Right atrium auricular region (tissue), 2 donors: ENCODE measurements around the gene ATP10A. TPM values are rescaled to one million over a fixed set of nuclear protein-coding genes. Genes with fewer than 3 reads are reported as not detected.

ENCODE experiments used
- DNase-seq: peaks from one replicate; pipeline ENCODE4 v3.0.0-alpha.2; 2019; ENCODE audit warnings: low spot score
- H3K27ac ChIP-seq, 2 donors: fragments of 200-600 bp; sonication (generic); 1 replicate in 1 of 2; 2 replicates in 1 of 2; pipeline ENCODE4 v1.5.1; 2016 to 2019
- H3K27me3 ChIP-seq, 2 donors: fragments of 200-600 bp; sonication (generic); one replicate each; pipeline versions ENCODE4 v1.5.1 to v1.6.0; 2017 to 2019
- H3K36me3 ChIP-seq: fragments of 200-600 bp; sonication (generic); one replicate; pipeline ENCODE4 v1.5.1; 2016
- H3K4me1 ChIP-seq, 2 donors: fragments of 200-600 bp; sonication (generic); one replicate each; pipeline versions ENCODE4 v1.5.1 to v1.6.0; 2017 to 2019
- H3K4me3 ChIP-seq, 2 donors: fragments of 200-600 bp; sonication (generic); 1 replicate in 1 of 2; 2 replicates in 1 of 2; pipeline ENCODE4 v1.5.1; 2017 to 2019; ENCODE audit warnings: mild to moderate bottlenecking in 1 of 2, moderate library complexity in 1 of 2
- H3K9me3 ChIP-seq, 2 donors: fragments of 200-600 bp; sonication (generic); one replicate each; pipeline ENCODE4 v1.5.1; 2019
- CTCF ChIP-seq, 2 donors: fragments of 200-600 bp; sonication (generic); IDR thresholded peaks; one replicate each; pipeline ENCODE4 v1.5.1; 2019; ENCODE audit warnings: antibody characterized with exemption in 2 of 2
- total RNA-seq, 2 donors: library from RNA; depleted of rRNA; stranded (reverse); fragments of >200 nt; gene quantifications; one replicate each; pipeline ENCODE4 v1.1.0, GENCODE V29; 2016

ATP10A gene
- total RNA-seq, 2 donors from 2014 or later = 3.2 to 6.0 TPM

GRCh38 chr15:25784876-25785640 lies 78.1 kb downstream of the ATP10A start:
- H3K4me1 ChIP-seq = peaks cover 0 to 24% of the 10 kb centered on the region in 2 donors
- DNase-seq = peak; percentile 74
- TF ChIP-seq CTCF (IDR thresholded peaks at IDR 0.05) = no peak
- H3K9me3 ChIP-seq = no peaks in the 10 kb centered on the region
- H3K4me3 ChIP-seq = no peak overlapping the region
- H3K27me3 ChIP-seq = no peaks in the 10 kb centered on the region
- H3K27ac ChIP-seq = peak overlapping the region in 1 of 2 donors; percentile 26
- no peaks in the 10 kb centered on the region for H3K36me3 ChIP-seq

- no peaks in the 10 kb centered on the region for H3K27me3 ChIP-seq
- peak in 1 of 2 donors; percentile 16 for TF ChIP-seq CTCF (IDR thresholded peaks at IDR 0.05)
- no peak for DNase-seq
- no peak overlapping the region for H3K4me3 ChIP-seq
- H3K9me3 ChIP-seq = no peaks in the 10 kb centered on the region
- no peak overlapping the region for H3K27ac ChIP-seq
- peaks cover 0 to 15% of the 10 kb centered on the region in 2 donors for H3K4me1 ChIP-seq
- no peaks in the 10 kb centered on the region for H3K36me3 ChIP-seq
Observed at GRCh38 chr15:25783607-25784540, 79.3 kb downstream of the ATP10A start.

GRCh38 chr15:25783134-25783533 lies 80.0 kb downstream of the ATP10A start:
- H3K4me1 ChIP-seq = peaks cover 0 to 9% of the 10 kb centered on the region in 2 donors
- no peak overlapping the region for H3K27ac ChIP-seq
- H3K9me3 ChIP-seq = no peaks in the 10 kb centered on the region
- no peaks in the 10 kb centered on the region for H3K36me3 ChIP-seq
- H3K4me3 ChIP-seq = no peak overlapping the region
- TF ChIP-seq CTCF (IDR thresholded peaks at IDR 0.05) = no peak
- H3K27me3 ChIP-seq = no peaks in the 10 kb centered on the region
- no peak for DNase-seq

- no peak overlapping the region for H3K27ac ChIP-seq
Observed at GRCh38 chr15:25780479-25781255, 82.5 kb downstream of the ATP10A start.

More at GRCh38 chr15:25780479-25781255, 82.5 kb downstream of the ATP10A start:
- no peak for DNase-seq
- Histone ChIP-seq H3K36me3 (no peaks in the 10 kb centered on the region), H3K4me1 (peaks cover 0 to 4% of the 10 kb centered on the region in 2 donors), H3K9me3 (no peaks in the 10 kb centered on the region), H3K4me3 (no peak overlapping the region), H3K27me3 (no peaks in the 10 kb centered on the region)
- TF ChIP-seq CTCF (IDR thresholded peaks at IDR 0.05) = no peak
